Naive B cell (primary cell): ENCODE data around the gene STX3. TPM values are rescaled to one million over a fixed set of nuclear protein-coding genes. Genes with fewer than 3 reads are reported as not detected.
A peak's percentile ranks its signal among the peaks of the same experiment; 100 is the strongest.
"Not testable (repeated sequence)": the region's sequence is repeated elsewhere in the genome, so short reads cannot be mapped to it uniquely, and the experiment has no call there.

Experiments used
- ATAC-seq, 2 donors: fragments of 150-1000 bp; cut with Tn5 transposase; 2 replicates each; pipeline ENCODE4 v1.10.0; 2021; ENCODE audit warnings: low read depth in 2 of 2, mild to moderate bottlenecking in 2 of 2, moderate library complexity in 2 of 2
- DNase-seq: peaks from one replicate; pipeline ENCODE4 v3.0.0; 2022
- H3K27ac Mint-ChIP-seq, 6 donors: one replicate each; pipeline ENCODE4 v1.8.0; 2020 to 2022; ENCODE audit warnings: mild to moderate bottlenecking in 6 of 6, mixed read lengths in 6 of 6, moderate library complexity in 5 of 6, inconsistent platforms in 2 of 6
- H3K27me3 Mint-ChIP-seq, 3 donors: one replicate each; pipeline ENCODE4 v1.8.0; 2021 to 2022; ENCODE audit warnings: mixed read lengths in 3 of 3, mild to moderate bottlenecking in 1 of 3
- H3K36me3 Mint-ChIP-seq, 2 donors: one replicate each; pipeline ENCODE4 v1.8.0; 2020 to 2022; ENCODE audit warnings: mixed read lengths in 2 of 2, inconsistent platforms in 1 of 2, mild to moderate bottlenecking in 1 of 2
- H3K4me1 Mint-ChIP-seq, 3 donors: one replicate each; pipeline ENCODE4 v1.8.0; 2020 to 2022; ENCODE audit warnings: mixed read lengths in 3 of 3, inconsistent platforms in 1 of 3, mild to moderate bottlenecking in 1 of 3, moderate library complexity in 1 of 3
- H3K4me3 Mint-ChIP-seq, 8 donors: one replicate each; pipeline ENCODE4 v1.8.0; 2020 to 2022; ENCODE audit warnings: mild to moderate bottlenecking in 8 of 8, mixed read lengths in 8 of 8, moderate library complexity in 8 of 8, inconsistent platforms in 2 of 8
- H3K9me3 Mint-ChIP-seq, 7 donors: one replicate each; pipeline ENCODE4 v1.8.0; 2020 to 2022; ENCODE audit warnings: mixed read lengths in 7 of 7, mild to moderate bottlenecking in 5 of 7, inconsistent platforms in 2 of 7, moderate library complexity in 1 of 7
- polyA plus RNA-seq, 6 donors: library from polyadenylated mRNA; unstranded; fragments of 300-500 nt; fragmentation: Illumina TruSeq; gene quantifications; one replicate each; pipeline ENCODE4 v1.2.3, GENCODE V29; 2021; ENCODE audit warnings: low read depth in 6 of 6

STX3 gene
- polyA plus RNA-seq, 6 donors from 2014 or later = 3.8 to 7.2 (median 5.7) TPM

- H3K9me3 Mint-ChIP-seq = peaks cover 0 to 1% (median 0%) of the 10 kb centered on the region in 7 donors
- H3K36me3 Mint-ChIP-seq = peaks cover 8 to 12% of the 10 kb centered on the region in 2 donors
- peak overlapping the region in 1 of 8 donors; percentile 92 for H3K4me3 Mint-ChIP-seq
- ATAC-seq (no peak), DNase-seq (no peak)
- no peaks in the 10 kb centered on the region for H3K27me3 Mint-ChIP-seq
- peaks cover 8 to 28% (median 13%) of the 10 kb centered on the region in 3 donors for H3K4me1 Mint-ChIP-seq
- H3K27ac Mint-ChIP-seq = peak overlapping the region in 3 of 6 donors; percentile 68 to 87 (median 85)
Measured at GRCh38 chr11:59807047-59807610, 52.0 kb downstream of the STX3 start.

DNA sequence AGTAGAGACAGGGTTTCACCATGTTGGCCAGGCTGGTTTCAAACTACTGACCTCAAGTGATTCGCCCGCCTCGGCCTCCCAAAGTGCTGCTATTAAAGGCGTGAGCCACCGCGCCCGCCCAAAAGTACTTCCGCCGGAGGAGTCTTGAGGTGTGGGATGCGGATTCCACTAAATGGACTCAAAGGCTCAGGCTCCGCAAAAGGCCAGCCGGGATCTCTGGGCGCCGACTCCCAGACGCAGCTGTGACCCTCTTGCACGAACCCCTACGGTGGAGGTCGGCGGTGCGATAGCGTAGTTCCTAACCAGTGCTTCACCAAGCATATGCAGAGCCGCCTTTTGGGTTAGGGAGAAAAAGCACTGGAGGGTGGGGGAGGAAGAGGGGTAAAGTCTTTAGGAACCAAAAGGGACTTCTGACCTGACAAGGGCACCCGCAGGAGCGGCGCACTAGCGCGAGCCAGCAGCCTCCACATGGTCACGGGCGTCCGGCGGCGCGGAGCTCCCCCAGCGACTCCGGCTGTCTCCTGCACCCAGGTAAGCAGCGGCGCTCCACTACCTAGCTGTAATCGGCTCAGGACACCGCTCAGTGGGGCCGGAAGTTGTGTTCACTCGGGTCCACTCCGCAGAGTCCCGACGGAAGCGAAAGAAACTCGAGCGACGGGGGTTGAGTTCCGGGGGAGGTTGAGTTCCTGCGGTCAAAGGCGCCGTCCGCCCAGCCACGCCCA lies 55.2 kb downstream of the STX3 start, which contains the start of gene MRPL16:
Gene MRPL16 (minus strand): TSS at position 590 of the 722 bp plus-strand sequence. CDS start 120 bp downstream, at position 470.
- DNase-seq = peak; percentile 83
- H3K4me3 Mint-ChIP-seq = peak within 1 kb of the TSS; percentile 88 to 96 (median 92)
- H3K36me3 Mint-ChIP-seq = peaks cover 8 to 12% of the 10 kb centered on the region in 2 donors
- peak; percentile 98 to 99 for ATAC-seq
- H3K9me3 Mint-ChIP-seq = peaks cover 0 to 1% (median 0%) of the 10 kb centered on the region in 7 donors
- peaks cover 0 to 5% (median 0%) of the 10 kb centered on the region in 3 donors for H3K27me3 Mint-ChIP-seq
- peaks cover 11 to 37% (median 18%) of the 10 kb centered on the region in 3 donors for H3K4me1 Mint-ChIP-seq
- H3K27ac Mint-ChIP-seq = peak within 1 kb of the TSS; percentile 85 to 95 (median 92)

- peak overlapping the region; percentile 88 to 96 (median 92) for H3K4me3 Mint-ChIP-seq
- no peak for DNase-seq
- peak overlapping the region; percentile 85 to 95 (median 92) for H3K27ac Mint-ChIP-seq
- peaks cover 8 to 12% of the 10 kb centered on the region in 2 donors for H3K36me3 Mint-ChIP-seq
- no peak for ATAC-seq
- peaks cover 11 to 37% (median 18%) of the 10 kb centered on the region in 3 donors for H3K4me1 Mint-ChIP-seq
- H3K9me3 Mint-ChIP-seq = peaks cover 0 to 1% (median 0%) of the 10 kb centered on the region in 7 donors
- H3K27me3 Mint-ChIP-seq = peaks cover 0 to 5% (median 0%) of the 10 kb centered on the region in 3 donors
Measured at GRCh38 chr11:59810911-59811259, 55.7 kb downstream of the STX3 start.

GRCh38 chr11:59812220-59812619 lies 57.0 kb downstream of the STX3 start:
- no peak overlapping the region for H3K27ac Mint-ChIP-seq
- peaks cover 0 to 1% of the 10 kb centered on the region in 2 donors for H3K36me3 Mint-ChIP-seq
- peaks cover 0 to 1% (median 0%) of the 10 kb centered on the region in 7 donors for H3K9me3 Mint-ChIP-seq
- H3K4me3 Mint-ChIP-seq = peak overlapping the region in 1 of 8 donors; percentile 43
- peaks cover 19 to 48% (median 28%) of the 10 kb centered on the region in 3 donors for H3K4me1 Mint-ChIP-seq
- no peak for DNase-seq
- no peak for ATAC-seq
- peaks cover 0 to 5% (median 0%) of the 10 kb centered on the region in 3 donors for H3K27me3 Mint-ChIP-seq

- DNase-seq (no peak), ATAC-seq (no peak)
- Mint-ChIP-seq H3K27ac (no peak overlapping the region), H3K27me3 (peaks cover 0 to 5% (median 0%) of the 10 kb centered on the region in 3 donors), H3K36me3 (no peaks in the 10 kb centered on the region), H3K4me3 (peak overlapping the region in 2 of 8 donors; percentile 24 to 57), H3K9me3 (peaks cover 0 to 1% (median 0%) of the 10 kb centered on the region in 7 donors), H3K4me1 (peaks cover 19 to 55% (median 28%) of the 10 kb centered on the region in 3 donors)
Measured at GRCh38 chr11:59813364-59813763, 58.2 kb downstream of the STX3 start.

DNA sequence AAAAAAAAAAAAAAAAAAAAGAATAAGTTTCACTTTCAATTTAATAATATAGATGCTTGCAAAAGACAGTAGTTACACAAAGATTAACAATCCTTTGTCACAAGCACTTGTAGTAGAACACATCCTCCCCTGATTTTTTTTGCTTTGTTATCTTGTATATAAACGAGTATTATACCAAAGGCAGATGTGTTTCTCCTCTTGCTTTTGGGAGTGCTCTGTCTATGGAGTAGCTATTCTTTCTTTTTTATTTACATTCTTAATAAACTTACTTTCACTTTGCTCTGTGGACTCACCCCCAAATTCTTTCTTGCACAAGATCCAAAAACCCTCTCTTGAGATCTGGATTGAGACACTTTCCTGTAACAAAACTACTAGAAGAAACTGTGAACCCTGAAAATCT lies 58.8 kb downstream of the STX3 start:
- Mint-ChIP-seq H3K9me3 (peaks cover 0 to 1% (median 0%) of the 10 kb centered on the region in 7 donors), H3K36me3 (no peaks in the 10 kb centered on the region), H3K27ac (peak overlapping the region in 1 of 6 donors; percentile 66), H3K4me1 (peaks cover 21 to 58% (median 28%) of the 10 kb centered on the region in 3 donors), H3K4me3 (peak overlapping the region in 2 of 8 donors; percentile 18 to 77), H3K27me3 (peaks cover 0 to 5% (median 0%) of the 10 kb centered on the region in 3 donors)
- DNase-seq (no peak), ATAC-seq (no peak)

GRCh38 chr11:59815754-59816153 lies 60.6 kb downstream of the STX3 start:
- no peaks in the 10 kb centered on the region for H3K9me3 Mint-ChIP-seq
- H3K27me3 Mint-ChIP-seq = peaks cover 0 to 5% (median 0%) of the 10 kb centered on the region in 3 donors
- DNase-seq = no peak
- H3K4me3 Mint-ChIP-seq = no peak overlapping the region
- H3K4me1 Mint-ChIP-seq = peaks cover 20 to 44% (median 22%) of the 10 kb centered on the region in 3 donors
- H3K27ac Mint-ChIP-seq = no peak overlapping the region
- no peak for ATAC-seq
- H3K36me3 Mint-ChIP-seq = no peaks in the 10 kb centered on the region

DNA sequence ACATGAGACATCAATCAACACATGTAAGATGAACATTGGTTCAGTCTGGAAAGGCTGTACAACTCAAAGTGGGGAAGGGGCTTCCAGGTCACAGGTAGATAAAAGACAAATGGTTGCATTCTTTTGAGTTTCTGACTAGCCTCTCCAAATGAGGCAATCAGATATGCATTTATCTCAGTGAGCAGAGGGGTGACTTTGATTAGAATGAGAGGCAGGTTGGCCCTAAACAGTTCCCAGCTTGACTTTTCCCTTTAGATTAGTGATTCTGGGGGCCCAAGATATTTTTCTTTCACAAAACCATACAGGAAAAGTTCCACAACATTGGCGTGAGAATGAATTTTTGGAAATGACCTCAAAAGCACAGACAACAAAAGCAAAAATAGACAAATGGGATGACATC lies 61.3 kb downstream of the STX3 start:
- H3K27ac Mint-ChIP-seq, H3K9me3 Mint-ChIP-seq, H3K27me3 Mint-ChIP-seq, ATAC-seq, H3K36me3 Mint-ChIP-seq, DNase-seq: not testable (repeated sequence)
- H3K4me3 Mint-ChIP-seq = peak overlapping the region in 1 of 8 donors; percentile 31
- H3K4me1 Mint-ChIP-seq = peaks cover 15 to 37% (median 16%) of the 10 kb centered on the region in 3 donors

GRCh38 chr11:59818572-59818971 lies 63.4 kb downstream of the STX3 start:
- DNase-seq = no peak
- ATAC-seq = no peak
- no peaks in the 10 kb centered on the region for H3K9me3 Mint-ChIP-seq
- no peaks in the 10 kb centered on the region for H3K36me3 Mint-ChIP-seq
- peaks cover 15 to 31% (median 22%) of the 10 kb centered on the region in 3 donors for H3K4me1 Mint-ChIP-seq
- H3K27me3 Mint-ChIP-seq = peaks cover 0 to 5% (median 0%) of the 10 kb centered on the region in 3 donors
- no peak overlapping the region for H3K27ac Mint-ChIP-seq
- H3K4me3 Mint-ChIP-seq = no peak overlapping the region

DNA sequence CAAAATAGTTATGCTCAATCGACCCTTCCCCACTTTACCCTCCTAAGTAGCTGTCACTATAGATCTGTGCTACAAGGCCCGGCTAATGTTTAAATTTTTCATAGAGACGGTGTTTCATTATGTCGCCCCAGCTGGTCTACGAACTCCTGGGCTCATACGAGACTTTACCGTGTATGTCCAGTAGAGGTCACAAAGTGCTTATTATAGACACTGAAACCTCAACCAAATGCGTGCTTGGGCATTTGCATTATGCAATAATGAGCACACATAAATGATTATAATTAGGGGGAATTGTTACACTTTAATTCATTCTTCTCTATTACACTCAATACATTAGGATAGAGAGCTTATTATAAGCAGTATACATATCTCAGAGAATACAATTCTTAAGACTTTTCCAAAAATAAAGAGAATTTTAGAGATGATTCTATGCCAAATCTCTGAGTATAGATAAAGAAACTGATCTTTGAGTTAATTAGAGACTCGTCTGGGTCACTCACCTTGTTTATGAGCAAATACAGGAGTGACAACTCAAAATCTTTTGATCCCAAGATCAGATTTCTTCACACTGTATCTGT lies 67.9 kb downstream of the STX3 start:
- Mint-ChIP-seq H3K4me3 (no peak overlapping the region), H3K4me1 (peaks cover 4 to 14% (median 6%) of the 10 kb centered on the region in 3 donors), H3K36me3 (no peaks in the 10 kb centered on the region), H3K27ac (no peak overlapping the region), H3K9me3 (no peaks in the 10 kb centered on the region), H3K27me3 (peaks cover 0 to 4% (median 4%) of the 10 kb centered on the region in 3 donors)
- DNase-seq (peak; percentile 34), ATAC-seq (peak; percentile 78 to 80)

- peaks cover 0 to 4% (median 4%) of the 10 kb centered on the region in 3 donors for H3K27me3 Mint-ChIP-seq
- H3K4me1 Mint-ChIP-seq = peaks cover 4 to 10% (median 5%) of the 10 kb centered on the region in 3 donors
- DNase-seq (no peak), ATAC-seq (no peak)
- H3K36me3 Mint-ChIP-seq = no peaks in the 10 kb centered on the region
- H3K27ac Mint-ChIP-seq = peak overlapping the region in 2 of 6 donors; percentile 24 to 65
- H3K4me3 Mint-ChIP-seq = peak overlapping the region in 2 of 8 donors; percentile 29 to 45
- no peaks in the 10 kb centered on the region for H3K9me3 Mint-ChIP-seq
Measured at GRCh38 chr11:59829358-59829757, 74.2 kb downstream of the STX3 start.

- Mint-ChIP-seq H3K36me3 (no peaks in the 10 kb centered on the region), H3K4me1 (peaks cover 5 to 12% (median 8%) of the 10 kb centered on the region in 3 donors), H3K9me3 (no peaks in the 10 kb centered on the region), H3K4me3 (no peak overlapping the region), H3K27me3 (peaks cover 0 to 7% (median 0%) of the 10 kb centered on the region in 3 donors), H3K27ac (no peak overlapping the region)
- DNase-seq (no peak), ATAC-seq (no peak)
Measured at GRCh38 chr11:59833602-59834001, 78.4 kb downstream of the STX3 start.

DNA sequence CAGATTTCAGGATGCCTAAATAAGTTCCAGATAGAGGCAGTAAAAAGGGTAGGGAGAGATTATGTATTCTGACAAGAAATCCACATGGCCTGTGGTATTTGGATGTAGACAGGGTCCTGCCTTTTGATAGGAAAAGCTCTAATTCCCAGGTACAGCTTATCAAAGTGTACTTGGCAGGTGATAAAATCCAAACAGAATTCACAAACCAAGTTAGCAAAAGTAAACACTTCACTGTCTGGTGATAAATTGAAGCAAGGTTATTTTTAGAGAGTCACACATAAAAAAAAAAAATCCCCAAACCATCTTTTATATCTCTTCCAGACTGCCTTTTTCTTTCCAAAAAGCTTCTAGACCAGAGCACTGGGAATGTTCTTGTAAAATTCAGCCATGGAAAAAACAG lies 84.4 kb downstream of the STX3 start:
- H3K9me3 Mint-ChIP-seq = no peaks in the 10 kb centered on the region
- H3K4me3 Mint-ChIP-seq = no peak overlapping the region
- no peaks in the 10 kb centered on the region for H3K36me3 Mint-ChIP-seq
- no peak for ATAC-seq
- DNase-seq = no peak
- H3K27ac Mint-ChIP-seq = no peak overlapping the region
- H3K27me3 Mint-ChIP-seq = peaks cover 0 to 7% (median 5%) of the 10 kb centered on the region in 3 donors
- peaks cover 0 to 2% (median 0%) of the 10 kb centered on the region in 3 donors for H3K4me1 Mint-ChIP-seq
